ENCODE results near the gene MYT1.

MYT1 gene

DNA sequence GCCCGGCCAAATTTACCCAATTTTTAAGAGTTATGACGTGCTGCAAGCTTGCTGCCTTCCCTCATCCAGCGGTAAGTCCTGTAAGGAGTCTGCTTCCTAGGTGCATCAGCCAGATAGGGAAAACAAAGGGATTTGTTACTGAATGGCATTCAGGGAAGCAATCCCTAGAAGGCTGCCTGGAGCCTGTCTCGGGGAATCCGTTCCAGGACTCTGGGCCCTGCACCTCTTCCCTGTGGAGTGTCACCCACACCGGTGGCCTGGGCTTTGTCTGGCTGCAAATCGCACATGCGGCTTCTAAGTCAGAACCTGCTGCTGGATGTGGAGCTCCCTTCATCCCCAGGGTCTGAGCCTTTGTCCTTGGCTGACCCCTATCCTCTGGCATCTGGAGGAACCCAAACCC is 7.0 kb downstream of the MYT1 start:
- no peak for DNase-seq
- Histone ChIP-seq H4K20me1 (ENCODE audit: insufficient read depth, low read length) (no peaks in the 10 kb centered on the region), H3K4me3 (ENCODE audit: low read length) (no peak overlapping the region), H3K9ac (ENCODE audit: low read length) (no peak overlapping the region), H3K27ac (ENCODE audit: low read length) (no peak overlapping the region), H3K9me2 (replicated peaks; ENCODE audit: insufficient read depth, low read length) (no peaks in the 10 kb centered on the region), H3K79me2 (ENCODE audit: low read length) (no peaks in the 10 kb centered on the region), H3K4me2 (ENCODE audit: low read depth, low read length) (no peak overlapping the region), H3K9me3 (replicated peaks; ENCODE audit: insufficient read depth, low read length) (no peaks in the 10 kb centered on the region), H2AFZ (ENCODE audit: low read length) (no peak overlapping the region), H3K4me1 (ENCODE audit: low read length) (no peaks in the 10 kb centered on the region), H3K27me3 (replicated peaks; ENCODE audit: insufficient read depth, low read length) (peaks cover 59% of the 10 kb centered on the region), H3K36me3 (replicated peaks; ENCODE audit: insufficient read depth, low read length) (no peaks in the 10 kb centered on the region), H3F3A (ENCODE audit: insufficient read depth, low read length) (no peaks in the 10 kb centered on the region)
- TF ChIP-seq EZH2 (optimal IDR thresholded peaks at IDR 0.05; ENCODE audit: low read depth, low read length) = no peak
- TF ChIP-seq EZH2phosphoT487 (IDR thresholded peaks at IDR 0.05; ENCODE audit: low read length) = no peak
- TF ChIP-seq, protein P1, sequence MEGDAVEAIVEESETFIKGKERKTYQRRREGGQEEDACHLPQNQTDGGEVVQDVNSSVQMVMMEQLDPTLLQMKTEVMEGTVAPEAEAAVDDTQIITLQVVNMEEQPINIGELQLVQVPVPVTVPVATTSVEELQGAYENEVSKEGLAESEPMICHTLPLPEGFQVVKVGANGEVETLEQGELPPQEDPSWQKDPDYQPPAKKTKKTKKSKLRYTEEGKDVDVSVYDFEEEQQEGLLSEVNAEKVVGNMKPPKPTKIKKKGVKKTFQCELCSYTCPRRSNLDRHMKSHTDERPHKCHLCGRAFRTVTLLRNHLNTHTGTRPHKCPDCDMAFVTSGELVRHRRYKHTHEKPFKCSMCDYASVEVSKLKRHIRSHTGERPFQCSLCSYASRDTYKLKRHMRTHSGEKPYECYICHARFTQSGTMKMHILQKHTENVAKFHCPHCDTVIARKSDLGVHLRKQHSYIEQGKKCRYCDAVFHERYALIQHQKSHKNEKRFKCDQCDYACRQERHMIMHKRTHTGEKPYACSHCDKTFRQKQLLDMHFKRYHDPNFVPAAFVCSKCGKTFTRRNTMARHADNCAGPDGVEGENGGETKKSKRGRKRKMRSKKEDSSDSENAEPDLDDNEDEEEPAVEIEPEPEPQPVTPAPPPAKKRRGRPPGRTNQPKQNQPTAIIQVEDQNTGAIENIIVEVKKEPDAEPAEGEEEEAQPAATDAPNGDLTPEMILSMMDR (IDR thresholded peaks at IDR 0.05; ENCODE audit: low read length) = no peak

DNA sequence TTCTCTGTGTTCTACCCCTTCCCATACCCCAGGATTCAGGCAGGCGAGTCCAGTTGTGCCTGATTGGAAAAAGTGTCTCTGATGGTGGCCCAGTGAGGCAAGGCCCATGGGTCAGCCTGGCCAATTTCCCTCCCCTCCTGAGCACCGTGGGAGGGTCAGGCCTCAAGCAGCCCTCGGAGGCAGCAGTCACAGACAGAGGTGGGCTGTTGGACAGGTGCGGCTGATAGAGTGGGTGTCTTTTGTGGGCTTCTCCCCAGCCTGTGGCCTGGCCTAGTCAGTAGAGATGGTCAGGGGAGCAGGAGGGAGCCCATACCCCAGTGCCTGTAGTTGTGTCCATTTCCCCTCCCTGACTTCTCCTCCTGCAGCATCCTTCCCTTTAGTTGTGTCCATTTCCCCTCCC is 8.9 kb downstream of the MYT1 start:
- Histone ChIP-seq H3K9ac (ENCODE audit: low read length) (no peak overlapping the region), H3K4me1 (ENCODE audit: low read length) (no peaks in the 10 kb centered on the region), H3K9me2 (replicated peaks; ENCODE audit: insufficient read depth, low read length) (no peaks in the 10 kb centered on the region), H4K20me1 (ENCODE audit: insufficient read depth, low read length) (no peaks in the 10 kb centered on the region), H3K27me3 (replicated peaks; ENCODE audit: insufficient read depth, low read length) (peaks cover 59% of the 10 kb centered on the region), H3K27ac (ENCODE audit: low read length) (no peak overlapping the region), H2AFZ (ENCODE audit: low read length) (no peak overlapping the region), H3K36me3 (replicated peaks; ENCODE audit: insufficient read depth, low read length) (no peaks in the 10 kb centered on the region), H3K4me2 (ENCODE audit: low read depth, low read length) (no peak overlapping the region), H3F3A (ENCODE audit: insufficient read depth, low read length) (no peaks in the 10 kb centered on the region), H3K9me3 (replicated peaks; ENCODE audit: insufficient read depth, low read length) (no peaks in the 10 kb centered on the region), H3K79me2 (ENCODE audit: low read length) (no peaks in the 10 kb centered on the region), H3K4me3 (ENCODE audit: low read length) (no peak overlapping the region)
- DNase-seq = no peak
- no peak for TF ChIP-seq EZH2phosphoT487 (IDR thresholded peaks at IDR 0.05; ENCODE audit: low read length)
- no peak for TF ChIP-seq EZH2 (optimal IDR thresholded peaks at IDR 0.05; ENCODE audit: low read depth, low read length)
- TF ChIP-seq, protein P1 (IDR thresholded peaks at IDR 0.05; ENCODE audit: low read length) = no peak

GRCh38 chr20:64176551-64176950 is 12.3 kb downstream of the MYT1 start:
- no peak for DNase-seq
- no peak overlapping the region for H3K27ac ChIP-seq (ENCODE audit: low read length)
- no peak overlapping the region for H3K9ac ChIP-seq (ENCODE audit: low read length)
- H3K9me3 ChIP-seq (replicated peaks; ENCODE audit: insufficient read depth, low read length) = no peaks in the 10 kb centered on the region
- TF ChIP-seq EZH2phosphoT487 (IDR thresholded peaks at IDR 0.05; ENCODE audit: low read length) = no peak
- TF ChIP-seq, protein P1 (IDR thresholded peaks at IDR 0.05; ENCODE audit: low read length) = no peak
- TF ChIP-seq EZH2 (optimal IDR thresholded peaks at IDR 0.05; ENCODE audit: low read depth, low read length) = no peak
- H3K4me3 ChIP-seq (ENCODE audit: low read length) = no peak overlapping the region
- no peaks in the 10 kb centered on the region for H3K36me3 ChIP-seq (replicated peaks; ENCODE audit: insufficient read depth, low read length)
- no peaks in the 10 kb centered on the region for H3K4me1 ChIP-seq (ENCODE audit: low read length)
- H3K9me2 ChIP-seq (replicated peaks; ENCODE audit: insufficient read depth, low read length) = no peaks in the 10 kb centered on the region
- no peak overlapping the region for H3K4me2 ChIP-seq (ENCODE audit: low read depth, low read length)
- no peak overlapping the region for H2AFZ ChIP-seq (ENCODE audit: low read length)
- H3K79me2 ChIP-seq (ENCODE audit: low read length) = no peaks in the 10 kb centered on the region
- no peaks in the 10 kb centered on the region for H3F3A ChIP-seq (ENCODE audit: insufficient read depth, low read length)
- peaks cover 61% of the 10 kb centered on the region for H3K27me3 ChIP-seq (replicated peaks; ENCODE audit: insufficient read depth, low read length)
- no peaks in the 10 kb centered on the region for H4K20me1 ChIP-seq (ENCODE audit: insufficient read depth, low read length)
